Forelimb muscle (tissue), 1 donor: Measurements from ENCODE around the gene SAE1. TPM values are rescaled to one million over a fixed set of nuclear protein-coding genes. Genes with fewer than 3 reads are reported as not detected.
A peak's percentile ranks its signal among the peaks of the same experiment; 100 is the strongest.
"Not testable (repeated sequence)": the region's sequence is repeated elsewhere in the genome, so short reads cannot be mapped to it uniquely, and the experiment has no call there.

Experiments used
- DNase-seq: peaks from one replicate; pipeline ENCODE4 v3.0.0-alpha.2; 2013; ENCODE audit warnings: low read depth
- polyA plus RNA-seq: library from polyadenylated mRNA; unstranded; fragments of 120-200 nt; gene quantifications from one replicate; pipeline ENCODE4 v1.2.1, GENCODE V29; 2013; ENCODE audit not compliant: insufficient read length

Gene SAE1
- polyA plus RNA-seq, 1 donor = 74.5 TPM

- no peak for DNase-seq
Measured at GRCh38 chr19:47239610-47240296, 109.1 kb downstream of the SAE1 start.

- no peak for DNase-seq
Measured at GRCh38 chr19:47240556-47240955, 109.9 kb downstream of the SAE1 start.

GRCh38 chr19:47240996-47241918, 110.6 kb downstream of the SAE1 start:
- DNase-seq = no peak

- DNase-seq = no peak
Measured at GRCh38 chr19:47241919-47242577, 111.4 kb downstream of the SAE1 start.

GRCh38 chr19:47243364-47243775, 112.7 kb downstream of the SAE1 start:
- DNase-seq = no peak

- peak; percentile 85 for DNase-seq
Measured at GRCh38 chr19:47243776-47244547, 113.3 kb downstream of the SAE1 start.

GRCh38 chr19:47247308-47247990, 116.8 kb downstream of the SAE1 start:
- no peak for DNase-seq

GRCh38 chr19:47253016-47253415, 122.4 kb downstream of the SAE1 start:
- not testable (repeated sequence) for DNase-seq

GRCh38 chr19:47253467-47253881, 122.8 kb downstream of the SAE1 start:
- DNase-seq = no peak

- DNase-seq = no peak
Measured at GRCh38 chr19:47253970-47254369, 123.3 kb downstream of the SAE1 start.

- DNase-seq = peak; percentile 91
Measured at GRCh38 chr19:47255879-47256692, 125.5 kb downstream of the SAE1 start, which contains the start of gene CCDC9. Gene CCDC9, plus strand, starts transcription at chr19:47256525. Its CDS starts 1,876 bp downstream, at chr19:47258401.

- peak; percentile 91 for DNase-seq
Measured at GRCh38 chr19:47256693-47257410, 126.2 kb downstream of the SAE1 start.

GRCh38 chr19:47257411-47258169, 127.0 kb downstream of the SAE1 start:
- no peak for DNase-seq

GRCh38 chr19:47258434-47258833, 127.8 kb downstream of the SAE1 start:
- DNase-seq = no peak

- no peak for DNase-seq
Measured at GRCh38 chr19:47258895-47259555, 128.4 kb downstream of the SAE1 start.
